ENCODE data around the gene AMBP. TPM values are rescaled to one million over a fixed set of nuclear protein-coding genes. Genes with fewer than 3 reads are reported as not detected.

AMBP gene
- polyA plus RNA-seq, 1 of the 3 experiments (the other 2 are of a cell fraction): 0.16 TPM

DNA sequence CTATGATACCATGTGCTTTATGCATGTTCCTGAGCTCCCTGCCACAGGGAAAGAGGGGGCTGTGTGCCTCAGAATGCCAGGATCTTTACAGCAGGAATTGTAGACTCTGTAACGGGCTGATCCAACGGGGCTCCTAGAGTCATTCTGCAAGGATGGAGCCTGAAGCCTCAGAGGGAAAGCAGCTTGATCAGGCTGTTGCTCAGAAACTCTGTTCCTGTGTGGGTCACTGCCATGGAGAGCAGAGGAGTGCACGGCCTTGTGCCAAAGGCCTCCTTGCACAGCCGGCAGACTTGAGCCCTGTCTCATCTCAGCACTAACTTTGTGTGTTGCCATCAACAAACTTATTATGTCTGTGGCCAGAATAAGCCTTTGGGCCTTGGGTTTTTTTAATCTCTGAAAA lies 51.8 kb downstream of the AMBP start:
- TF ChIP-seq PBX3 (IDR thresholded peaks at IDR 0.05) (no peak), RXRA (IDR thresholded peaks at IDR 0.05; ENCODE audit: borderline replicate concordance, low read depth) (no peak), FOSL2 (IDR thresholded peaks at IDR 0.05; ENCODE audit: borderline replicate concordance, low read depth) (no peak), RCOR1 (IDR thresholded peaks at IDR 0.05; ENCODE audit: low read length) (no peak), YY1 (IDR thresholded peaks at IDR 0.05; ENCODE audit: low read depth) (no peak), FOXJ3 (CRISPR knock-in tag; IDR thresholded peaks at IDR 0.05) (no peak), SIN3A (IDR thresholded peaks at IDR 0.05; ENCODE audit: borderline replicate concordance, low read depth, low read length) (no peak), SMC3 (IDR thresholded peaks at IDR 0.05; ENCODE audit: low read depth, low read length) (no peak), JUND (IDR thresholded peaks at IDR 0.05) (no peak), NRF1 (IDR thresholded peaks at IDR 0.05; ENCODE audit: low read depth, low read length) (no peak)
- TF ChIP-seq, protein P1, sequence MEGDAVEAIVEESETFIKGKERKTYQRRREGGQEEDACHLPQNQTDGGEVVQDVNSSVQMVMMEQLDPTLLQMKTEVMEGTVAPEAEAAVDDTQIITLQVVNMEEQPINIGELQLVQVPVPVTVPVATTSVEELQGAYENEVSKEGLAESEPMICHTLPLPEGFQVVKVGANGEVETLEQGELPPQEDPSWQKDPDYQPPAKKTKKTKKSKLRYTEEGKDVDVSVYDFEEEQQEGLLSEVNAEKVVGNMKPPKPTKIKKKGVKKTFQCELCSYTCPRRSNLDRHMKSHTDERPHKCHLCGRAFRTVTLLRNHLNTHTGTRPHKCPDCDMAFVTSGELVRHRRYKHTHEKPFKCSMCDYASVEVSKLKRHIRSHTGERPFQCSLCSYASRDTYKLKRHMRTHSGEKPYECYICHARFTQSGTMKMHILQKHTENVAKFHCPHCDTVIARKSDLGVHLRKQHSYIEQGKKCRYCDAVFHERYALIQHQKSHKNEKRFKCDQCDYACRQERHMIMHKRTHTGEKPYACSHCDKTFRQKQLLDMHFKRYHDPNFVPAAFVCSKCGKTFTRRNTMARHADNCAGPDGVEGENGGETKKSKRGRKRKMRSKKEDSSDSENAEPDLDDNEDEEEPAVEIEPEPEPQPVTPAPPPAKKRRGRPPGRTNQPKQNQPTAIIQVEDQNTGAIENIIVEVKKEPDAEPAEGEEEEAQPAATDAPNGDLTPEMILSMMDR (IDR thresholded peaks at IDR 0.05): no peak
- Histone ChIP-seq H3K27ac (ENCODE audit: low read depth in 2 of 2, low read length in 1 of 2) (no peak overlapping the region), H3K9ac (no peak overlapping the region), H3K9me2 (no peaks in the 10 kb centered on the region), H3K79me2 (ENCODE audit: insufficient read depth) (no peaks in the 10 kb centered on the region), H2AFZ (ENCODE audit: low read depth) (no peak overlapping the region), H4K20me1 (ENCODE audit: insufficient read depth) (no peaks in the 10 kb centered on the region), H3F3A (replicated peaks; ENCODE audit: insufficient read depth) (no peaks in the 10 kb centered on the region), H3K9me3 (peaks cover 24% of the 10 kb centered on the region), H3K4me3 (ENCODE audit: low read depth in 2 of 2, low read length in 1 of 2) (no peak overlapping the region), H3K4me2 (no peak overlapping the region), H3K4me1 (ENCODE audit: control insufficient read depth in 1 of 2, insufficient read depth in 2 of 2, low read depth in 1 of 2, low read length in 1 of 2) (no peaks in the 10 kb centered on the region), H3K27me3 (ENCODE audit: insufficient read depth) (no peaks in the 10 kb centered on the region), H3K36me3 (replicated peaks in 1 of 2; ENCODE audit: control insufficient read depth in 1 of 2, insufficient read depth in 2 of 2, low read length in 1 of 2) (peaks cover 50 to 75% of the 10 kb centered on the region in 2 experiments)
- ChIA-PET CTCF (interaction anchor here (1.2 to 1.7 kb wide), 2 partner anchors 12 to 289 kb away, joined by 3 read pairs; no protein-coding TSS in a partner anchor), POLR2A (no interaction called here)
- 94% methylated on average over 3 of the region's 4 CpGs for WGBS (ENCODE audit: low lambda C conversion rate)
- DNase-seq: no peak

- Histone ChIP-seq H3K4me2 (no peak overlapping the region), H3K4me1 (ENCODE audit: control insufficient read depth in 1 of 2, insufficient read depth in 2 of 2, low read depth in 1 of 2, low read length in 1 of 2) (no peaks in the 10 kb centered on the region), H3K9me2 (no peaks in the 10 kb centered on the region), H3K79me2 (ENCODE audit: insufficient read depth) (no peaks in the 10 kb centered on the region), H3K4me3 (ENCODE audit: low read depth in 2 of 2, low read length in 1 of 2) (no peak overlapping the region), H4K20me1 (ENCODE audit: insufficient read depth) (no peaks in the 10 kb centered on the region), H3K27ac (ENCODE audit: low read depth in 2 of 2, low read length in 1 of 2) (no peak overlapping the region), H3K36me3 (replicated peaks in 1 of 2; ENCODE audit: control insufficient read depth in 1 of 2, insufficient read depth in 2 of 2, low read length in 1 of 2) (peaks cover 56 to 76% of the 10 kb centered on the region in 2 experiments), H3K27me3 (ENCODE audit: insufficient read depth) (no peaks in the 10 kb centered on the region), H3F3A (replicated peaks; ENCODE audit: insufficient read depth) (no peaks in the 10 kb centered on the region), H3K9me3 (peaks cover 24% of the 10 kb centered on the region), H2AFZ (ENCODE audit: low read depth) (no peak overlapping the region), H3K9ac (no peak overlapping the region)
- ChIA-PET CTCF (interaction anchor here (0.6 to 1.7 kb wide), 4 partner anchors 13 to 288 kb away, joined by 3 read pairs; no protein-coding TSS in a partner anchor), POLR2A (no interaction called here)
- WGBS (ENCODE audit: low lambda C conversion rate): 100% methylated on average over 5 of the region's 5 CpGs
- no peak for DNase-seq
- no peak for TF ChIP-seq PBX3 (IDR thresholded peaks at IDR 0.05)
- TF ChIP-seq MXI1 (IDR thresholded peaks at IDR 0.05; ENCODE audit: low read depth, low read length): no peak
- TF ChIP-seq NRF1 (IDR thresholded peaks at IDR 0.05; ENCODE audit: low read depth, low read length): no peak
- TF ChIP-seq RFX5 (IDR thresholded peaks at IDR 0.05; ENCODE audit: low read length): no peak
- no peak for TF ChIP-seq ELF1 (IDR thresholded peaks at IDR 0.05)
- TF ChIP-seq, protein P1 (IDR thresholded peaks at IDR 0.05): no peak
- no peak for TF ChIP-seq POLR2AphosphoS5 (IDR thresholded peaks at IDR 0.05; ENCODE audit: low read depth, low read length)
- TF ChIP-seq SIN3A (IDR thresholded peaks at IDR 0.05; ENCODE audit: borderline replicate concordance, low read depth, low read length): no peak
- TF ChIP-seq REST (IDR thresholded peaks at IDR 0.05; ENCODE audit: low read depth, low read length): no peak
- no peak for TF ChIP-seq NFIC (IDR thresholded peaks at IDR 0.05; ENCODE audit: borderline replicate concordance)
These were observed 52.3 kb downstream of the AMBP start for GRCh38 chr9:114025760-114026159.
